Measurements from ENCODE around the gene NKAIN4.

NKAIN4 gene

GRCh38 chr20:63202811-63203526 is 51.3 kb downstream of the NKAIN4 start:
- H3K4me3 ChIP-seq (ENCODE audit: low read depth, low read length), result no peak overlapping the region
- TF ChIP-seq, protein P1, sequence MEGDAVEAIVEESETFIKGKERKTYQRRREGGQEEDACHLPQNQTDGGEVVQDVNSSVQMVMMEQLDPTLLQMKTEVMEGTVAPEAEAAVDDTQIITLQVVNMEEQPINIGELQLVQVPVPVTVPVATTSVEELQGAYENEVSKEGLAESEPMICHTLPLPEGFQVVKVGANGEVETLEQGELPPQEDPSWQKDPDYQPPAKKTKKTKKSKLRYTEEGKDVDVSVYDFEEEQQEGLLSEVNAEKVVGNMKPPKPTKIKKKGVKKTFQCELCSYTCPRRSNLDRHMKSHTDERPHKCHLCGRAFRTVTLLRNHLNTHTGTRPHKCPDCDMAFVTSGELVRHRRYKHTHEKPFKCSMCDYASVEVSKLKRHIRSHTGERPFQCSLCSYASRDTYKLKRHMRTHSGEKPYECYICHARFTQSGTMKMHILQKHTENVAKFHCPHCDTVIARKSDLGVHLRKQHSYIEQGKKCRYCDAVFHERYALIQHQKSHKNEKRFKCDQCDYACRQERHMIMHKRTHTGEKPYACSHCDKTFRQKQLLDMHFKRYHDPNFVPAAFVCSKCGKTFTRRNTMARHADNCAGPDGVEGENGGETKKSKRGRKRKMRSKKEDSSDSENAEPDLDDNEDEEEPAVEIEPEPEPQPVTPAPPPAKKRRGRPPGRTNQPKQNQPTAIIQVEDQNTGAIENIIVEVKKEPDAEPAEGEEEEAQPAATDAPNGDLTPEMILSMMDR (IDR thresholded peaks at IDR 0.05; ENCODE audit: insufficient read depth, low read length, missing control alignments), result no peak
- ChIA-PET POLR2A (no interaction called here), CTCF (interaction anchor here (1.1 to 3.0 kb wide), 4 partner anchors 11 to 107 kb away, joined by 3 to 17 read pairs (median 4); no protein-coding TSS in a partner anchor)
- DNase-seq (ENCODE audit: low read depth, low spot score), result no peak

DNA sequence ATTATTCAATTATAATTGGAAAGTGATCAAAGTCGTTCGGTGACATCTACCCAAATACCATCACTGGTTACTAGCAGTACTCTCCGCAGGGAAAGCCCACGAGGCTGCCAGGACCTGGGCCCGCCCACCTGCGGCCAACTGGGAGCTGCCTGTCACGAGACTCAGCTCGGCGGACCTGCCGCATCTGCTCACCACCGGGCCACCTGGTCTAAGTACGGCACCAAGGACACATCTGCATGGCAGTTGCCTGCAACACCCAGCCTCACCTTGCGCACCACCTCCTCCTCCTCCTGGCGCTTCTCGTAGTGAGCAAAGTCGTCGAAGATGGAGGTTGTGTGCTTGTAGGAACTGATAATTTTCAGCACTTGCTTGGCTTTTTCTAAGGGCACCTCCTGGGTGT is 52.2 kb downstream of the NKAIN4 start:
- TF ChIP-seq, protein P1 (IDR thresholded peaks at IDR 0.05; ENCODE audit: insufficient read depth, low read length, missing control alignments), result no peak
- no peak for DNase-seq (ENCODE audit: low read depth, low spot score)
- ChIA-PET CTCF (interaction anchor here (1.2 to 3.0 kb wide), 2 partner anchors 10 to 21 kb away, joined by 3 to 17 read pairs; no protein-coding TSS in a partner anchor), POLR2A (no interaction called here)
- H3K4me3 ChIP-seq (ENCODE audit: low read depth, low read length), result no peak overlapping the region

- DNase-seq (ENCODE audit: low read depth, low spot score), result no peak
- TF ChIP-seq, protein P1 (IDR thresholded peaks at IDR 0.05; ENCODE audit: insufficient read depth, low read length, missing control alignments), result no peak
- ChIA-PET CTCF (interaction anchor here (0.7 to 3.3 kb wide), 4 partner anchors 15 to 26 kb away, joined by 3 to 15 read pairs (median 4); no protein-coding TSS in a partner anchor), POLR2A (no interaction called here)
- H3K4me3 ChIP-seq (ENCODE audit: low read depth, low read length), result no peak overlapping the region
These were observed 55.7 kb downstream of the NKAIN4 start for GRCh38 chr20:63198606-63199005.

DNA sequence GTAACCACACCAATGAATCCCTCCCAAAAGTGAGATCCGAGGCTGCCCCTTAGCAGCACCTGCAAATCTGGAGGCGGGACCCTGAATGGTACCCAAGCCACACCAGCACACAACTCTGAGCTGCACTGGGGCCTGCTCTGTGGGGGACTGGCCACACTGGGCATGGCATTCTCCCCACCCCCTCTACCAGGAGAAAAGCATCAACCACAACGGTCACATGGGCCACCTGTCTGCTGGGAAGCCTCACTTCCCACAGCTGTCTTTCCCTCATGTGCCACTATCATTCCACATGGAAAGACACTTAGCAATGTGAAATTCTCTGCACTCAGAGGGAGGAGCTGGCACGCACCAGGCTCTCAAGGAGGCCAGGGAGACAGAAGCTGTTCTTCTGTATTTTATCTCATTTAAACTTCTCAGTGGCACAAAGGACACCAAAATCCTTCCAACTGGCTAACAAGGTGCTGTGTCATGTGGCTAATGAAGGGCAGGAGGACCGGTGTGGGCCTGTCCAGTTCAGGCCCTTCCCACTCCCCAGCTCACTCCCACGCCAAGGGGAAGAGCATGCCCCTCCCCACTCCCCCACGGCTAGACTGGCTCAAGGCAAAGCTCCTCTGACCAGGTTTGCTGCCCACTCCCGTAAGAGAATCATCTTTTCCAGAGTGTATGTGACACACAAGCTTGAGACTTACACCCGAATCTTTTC is 57.3 kb downstream of the NKAIN4 start:
- POLR2A ChIA-PET, result interaction anchor here (0.6 kb wide), 1 partner anchor 10 kb away, joined by 3 read pairs; no protein-coding TSS in a partner anchor

GRCh38 chr20:63194797-63195173 is 59.5 kb downstream of the NKAIN4 start:
- TF ChIP-seq, protein P1 (IDR thresholded peaks at IDR 0.05; ENCODE audit: insufficient read depth, low read length, missing control alignments), result no peak
- H3K4me3 ChIP-seq (ENCODE audit: low read depth, low read length), result no peak overlapping the region
- no peak for DNase-seq (ENCODE audit: low read depth, low spot score)
- CTCF ChIA-PET, result interaction anchor here (1.0 to 1.4 kb wide), 2 partner anchors 12 to 20 kb away, joined by 3 to 4 read pairs; no protein-coding TSS in a partner anchor
- POLR2A ChIA-PET, result no interaction called here

More for the DNA sequence above, 57.3 kb downstream of the NKAIN4 start:
- no peak overlapping the region for H3K4me3 ChIP-seq (ENCODE audit: low read depth, low read length)
- TF ChIP-seq, protein P1 (IDR thresholded peaks at IDR 0.05; ENCODE audit: insufficient read depth, low read length, missing control alignments), result no peak
- CTCF ChIA-PET, result interaction anchor here (0.9 to 2.6 kb wide), 7 partner anchors 14 to 224 kb away, joined by 3 to 11 read pairs (median 4); no protein-coding TSS in a partner anchor
- DNase-seq (ENCODE audit: low read depth, low spot score), result no peak

All from AG04449 (cell line).